ENCODE results near the gene ATP5ME.

ATP5ME gene

GRCh38 chr4:622996-623913, 50.8 kb downstream of the ATP5ME start:
- no peak for DNase-seq

All from nucleus accumbens (tissue), 56 donors.